K562 (cell line): Measurements from ENCODE around the gene CSRNP2. TPM values are rescaled to one million over a fixed set of nuclear protein-coding genes. Genes with fewer than 3 reads are reported as not detected.

ENCODE experiments used
- ESRRA ChIP-seq: fragments of 450-650 bp; IDR thresholded peaks from 2 replicates; pipeline ENCODE4 v1.6.1; 2014; ENCODE audit warnings: low read depth, mild to moderate bottlenecking, moderate library complexity, borderline replicate concordance
- SRSF9 ChIP-seq: fragments of 200-400 bp; formaldehyde crosslinking; IDR thresholded peaks from 2 replicates; pipeline ENCODE4 v1.6.1; 2017; ENCODE audit warnings: low read depth, low read length, borderline replicate concordance
- XRCC5 ChIP-seq: fragments of 200-400 bp; formaldehyde crosslinking; IDR thresholded peaks from 2 replicates; pipeline ENCODE4 v1.6.1; 2017; ENCODE audit warnings: low read depth, mild to moderate bottlenecking, low read length
- ZNF316 ChIP-seq: fragments of 450-650 bp; IDR thresholded peaks from 2 replicates; pipeline ENCODE4 v1.6.1; 2016
- ZNF408 ChIP-seq: fragments of 250-450 bp; sonication (Bioruptor Pico); IDR thresholded peaks from 2 replicates; pipeline ENCODE4 v1.4.0; 2020; ENCODE audit warnings: low read depth, mild to moderate bottlenecking, moderate library complexity
- polyA plus RNA-seq, 8 experiments: library from polyadenylated mRNA; depleted of rRNA in 4 of 8; stranded (reverse) in 5 of 8; unstranded in 3 of 8; fragments of >200 nt; fragmentation: Nextera tagmentation in 2 of 8; fragmentation: Illumina TruSeq in 1 of 8; extraction: Ambion mirVana in 2 of 8; extraction: Trizol in 1 of 8; gene quantifications; 2 replicates each; pipeline versions ENCODE4 v1.2.1 to v1.2.3, GENCODE V29; 2011 to 2014; ENCODE audit warnings: inconsistent platforms in 1 of 8, missing spikeins in 1 of 8
- total RNA-seq, 7 experiments: library from RNA; depleted of rRNA in 6 of 7; stranded (reverse); fragments of >200 nt in 6 of 7; fragmentation: Illumina TruSeq in 2 of 7; extraction: Trizol in 2 of 7; gene quantifications; 2 replicates each; pipeline versions ENCODE4 v1.2.1 to v1.2.3, GENCODE V29; 2011 to 2021; ENCODE audit warnings: low replicate concordance in 1 of 7
- TF ChIP-seq, protein P1 (sequence below), 2 experiments: fragments of 450-650 bp; IDR thresholded peaks; 2 replicates each; pipeline ENCODE4 v1.6.1; 2016; ENCODE audit warnings: mild to moderate bottlenecking in 2 of 2, borderline replicate concordance in 1 of 2, low read depth in 1 of 2, moderate library complexity in 1 of 2
- TF ChIP-seq, protein P2 (sequence below): fragments of 200-800 bp; sonication (Bioruptor generic); IDR thresholded peaks from 2 replicates; pipeline ENCODE4 v1.6.1; 2017; ENCODE audit warnings: missing genetic modification characterization, missing compliant biosample characterization
- TF ChIP-seq, protein P3 (sequence below), 2 experiments: IDR thresholded peaks; 2 replicates each; pipeline ENCODE4 v1.6.1; 2011; ENCODE audit warnings: borderline replicate concordance in 1 of 2, control low read depth in 1 of 2, low read depth in 1 of 2, low read length in 1 of 2, mild to moderate bottlenecking in 1 of 2, mixed read lengths in 1 of 2, moderate library complexity in 1 of 2; ENCODE audit not compliant: insufficient read depth in 1 of 2, insufficient read length in 1 of 2, poor library complexity in 1 of 2, severe bottlenecking in 1 of 2; ENCODE audit errors: extremely low read depth in 1 of 2
- TF ChIP-seq, protein P4 (sequence below): sonication (generic); formaldehyde crosslinking; IDR thresholded peaks from 2 replicates; pipeline ENCODE4 v1.8.1; 2023; ENCODE audit warnings: mild to moderate bottlenecking, missing genetic modification reagents, moderate library complexity
- TF ChIP-seq, protein P5 (sequence below): IDR thresholded peaks from 2 replicates; pipeline ENCODE4 v1.6.1; 2016; ENCODE audit warnings: missing genetic modification characterization, missing compliant biosample characterization

The CSRNP2 gene
- total and polyA plus RNA-seq, 9 of the 15 experiments (the other 6 are each of a cell fraction or from before 2014, with no cell fraction given), result 1.6 to 13.9 (median 5.9) TPM

DNA sequence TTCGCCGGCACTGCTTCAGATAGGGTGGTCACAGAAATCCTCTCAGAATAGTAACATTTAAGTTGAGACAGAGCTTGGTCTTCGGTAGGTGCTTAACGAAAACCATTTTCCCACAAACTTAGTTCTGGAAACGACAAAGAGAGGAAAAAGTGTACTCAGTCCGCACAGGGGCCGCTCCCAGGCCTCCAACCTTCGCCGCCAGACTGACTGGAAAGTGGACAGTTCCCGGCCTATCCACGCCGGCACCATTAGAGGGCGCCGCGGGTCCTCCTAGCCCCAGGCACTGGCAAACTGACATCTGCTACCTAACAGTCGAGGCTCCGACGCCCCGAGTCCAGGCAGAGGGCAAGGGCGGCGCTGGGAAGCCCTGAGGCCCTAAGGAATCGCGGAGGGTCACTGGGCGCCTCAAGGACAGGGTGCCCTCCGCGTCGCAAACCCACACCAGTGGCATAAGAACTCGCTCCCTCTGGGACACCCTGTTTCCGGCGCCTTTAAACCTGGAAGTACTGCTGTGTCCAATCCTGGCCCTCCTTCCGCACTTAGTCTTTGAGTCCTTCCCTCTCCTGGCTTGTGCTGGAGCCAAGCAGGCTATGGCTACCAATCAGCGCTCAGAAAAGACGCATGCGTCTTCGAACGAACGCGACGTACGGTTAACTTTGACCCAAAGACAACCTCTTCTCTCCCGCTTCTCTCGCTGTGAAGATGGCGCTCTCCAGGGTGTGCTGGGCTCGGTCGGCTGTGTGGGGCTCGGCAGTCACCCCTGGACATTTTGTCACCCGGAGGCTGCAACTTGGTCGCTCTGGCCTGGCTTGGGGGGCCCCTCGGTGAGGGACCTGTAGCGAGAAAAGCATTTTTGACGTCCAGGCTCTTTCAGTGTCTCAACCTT, 35.5 kb downstream of the CSRNP2 start, which contains the start of gene LETMD1 (continued):
- TF ChIP-seq, protein P1, sequence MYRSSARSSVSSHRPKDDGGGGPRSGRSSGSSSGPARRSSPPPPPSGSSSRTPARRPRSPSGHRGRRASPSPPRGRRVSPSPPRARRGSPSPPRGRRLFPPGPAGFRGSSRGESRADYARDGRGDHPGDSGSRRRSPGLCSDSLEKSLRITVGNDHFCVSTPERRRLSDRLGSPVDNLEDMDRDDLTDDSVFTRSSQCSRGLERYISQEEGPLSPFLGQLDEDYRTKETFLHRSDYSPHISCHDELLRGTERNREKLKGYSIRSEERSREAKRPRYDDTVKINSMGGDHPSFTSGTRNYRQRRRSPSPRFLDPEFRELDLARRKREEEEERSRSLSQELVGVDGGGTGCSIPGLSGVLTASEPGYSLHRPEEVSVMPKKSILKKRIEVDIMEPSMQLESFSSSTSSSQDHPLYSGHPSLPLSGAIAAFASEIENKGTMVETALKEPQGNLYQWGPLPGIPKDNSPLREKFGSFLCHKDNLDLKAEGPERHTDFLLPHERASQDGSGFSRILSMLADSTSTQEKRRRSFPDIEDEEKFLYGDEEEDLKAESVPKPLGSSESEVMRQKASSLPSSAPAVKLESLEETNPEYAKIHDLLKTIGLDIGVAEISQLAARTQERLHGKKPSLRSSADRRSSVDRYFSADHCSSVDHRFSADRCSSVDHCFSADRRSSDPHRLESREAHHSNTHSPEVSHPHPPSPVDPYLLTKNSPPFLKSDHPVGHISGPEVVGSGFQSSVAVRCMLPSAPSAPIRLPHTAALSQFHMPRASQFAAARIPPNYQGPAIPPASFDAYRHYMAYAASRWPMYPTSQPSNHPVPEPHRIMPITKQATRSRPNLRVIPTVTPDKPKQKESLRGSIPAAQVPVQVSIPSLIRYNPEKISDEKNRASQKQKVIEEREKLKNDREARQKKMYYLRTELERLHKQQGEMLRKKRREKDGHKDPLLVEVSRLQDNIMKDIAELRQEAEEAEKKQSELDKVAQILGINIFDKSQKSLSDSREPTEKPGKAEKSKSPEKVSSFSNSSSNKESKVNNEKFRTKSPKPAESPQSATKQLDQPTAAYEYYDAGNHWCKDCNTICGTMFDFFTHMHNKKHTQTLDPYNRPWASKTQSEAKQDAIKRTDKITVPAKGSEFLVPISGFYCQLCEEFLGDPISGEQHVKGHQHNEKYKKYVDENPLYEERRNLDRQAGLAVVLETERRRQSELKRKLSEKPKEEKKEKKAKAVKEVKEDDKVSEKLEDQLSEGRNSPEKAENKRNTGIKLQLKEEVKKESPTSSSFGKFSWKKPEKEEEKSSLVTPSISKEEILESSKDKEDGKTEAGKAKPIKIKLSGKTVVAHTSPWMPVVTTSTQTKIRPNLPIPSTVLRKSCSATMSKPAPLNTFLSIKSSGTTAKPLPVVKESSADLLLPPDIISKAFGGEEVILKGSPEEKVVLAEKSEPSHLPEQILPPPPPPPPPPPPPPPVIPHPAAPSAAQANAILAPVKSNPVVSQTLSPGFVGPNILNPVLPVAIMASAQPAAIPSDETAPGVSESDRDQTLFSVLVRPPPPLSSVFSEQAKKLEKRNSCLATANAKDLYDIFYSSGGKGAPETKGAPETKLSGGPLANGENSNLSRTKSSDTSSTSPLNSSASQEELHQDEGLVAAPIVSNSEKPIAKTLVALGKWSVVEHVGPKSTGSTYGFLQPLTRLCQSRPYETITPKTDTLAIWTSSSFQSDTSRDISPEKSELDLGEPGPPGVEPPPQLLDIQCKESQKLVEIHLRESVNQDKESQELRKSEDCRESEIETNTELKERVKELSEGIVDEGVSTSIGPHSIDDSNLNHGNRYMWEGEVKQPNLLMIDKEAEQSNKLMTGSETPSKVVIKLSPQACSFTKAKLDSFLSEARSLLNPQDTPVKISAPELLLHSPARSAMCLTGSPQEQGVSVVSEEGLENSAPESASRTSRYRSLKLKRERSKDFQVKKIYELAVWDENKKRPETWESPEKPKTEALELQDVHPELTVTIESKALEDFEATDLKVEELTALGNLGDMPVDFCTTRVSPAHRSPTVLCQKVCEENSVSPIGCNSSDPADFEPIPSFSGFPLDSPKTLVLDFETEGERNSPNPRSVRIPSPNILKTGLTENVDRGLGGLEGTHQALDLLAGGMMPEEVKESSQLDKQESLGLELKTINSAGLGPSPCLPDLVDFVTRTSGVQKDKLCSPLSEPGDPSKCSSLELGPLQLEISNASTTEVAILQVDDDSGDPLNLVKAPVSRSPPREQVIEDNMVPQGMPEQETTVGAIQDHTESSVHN (IDR thresholded peaks at IDR 0.05; ENCODE audit: borderline replicate concordance in 1 of 2, low read depth in 1 of 2), result no peak
- TF ChIP-seq ESRRA, result peak; percentile 91
- no peak for TF ChIP-seq ZNF408
- TF ChIP-seq, protein P2, sequence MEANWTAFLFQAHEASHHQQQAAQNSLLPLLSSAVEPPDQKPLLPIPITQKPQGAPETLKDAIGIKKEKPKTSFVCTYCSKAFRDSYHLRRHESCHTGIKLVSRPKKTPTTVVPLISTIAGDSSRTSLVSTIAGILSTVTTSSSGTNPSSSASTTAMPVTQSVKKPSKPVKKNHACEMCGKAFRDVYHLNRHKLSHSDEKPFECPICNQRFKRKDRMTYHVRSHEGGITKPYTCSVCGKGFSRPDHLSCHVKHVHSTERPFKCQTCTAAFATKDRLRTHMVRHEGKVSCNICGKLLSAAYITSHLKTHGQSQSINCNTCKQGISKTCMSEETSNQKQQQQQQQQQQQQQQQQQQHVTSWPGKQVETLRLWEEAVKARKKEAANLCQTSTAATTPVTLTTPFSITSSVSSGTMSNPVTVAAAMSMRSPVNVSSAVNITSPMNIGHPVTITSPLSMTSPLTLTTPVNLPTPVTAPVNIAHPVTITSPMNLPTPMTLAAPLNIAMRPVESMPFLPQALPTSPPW (CRISPR knock-in tag), result peak; percentile 45
- TF ChIP-seq, protein P3, sequence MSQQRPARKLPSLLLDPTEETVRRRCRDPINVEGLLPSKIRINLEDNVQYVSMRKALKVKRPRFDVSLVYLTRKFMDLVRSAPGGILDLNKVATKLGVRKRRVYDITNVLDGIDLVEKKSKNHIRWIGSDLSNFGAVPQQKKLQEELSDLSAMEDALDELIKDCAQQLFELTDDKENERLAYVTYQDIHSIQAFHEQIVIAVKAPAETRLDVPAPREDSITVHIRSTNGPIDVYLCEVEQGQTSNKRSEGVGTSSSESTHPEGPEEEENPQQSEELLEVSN (IDR thresholded peaks at IDR 0.05; ENCODE audit: borderline replicate concordance in 1 of 2, extremely low read depth in 1 of 2, insufficient read depth in 1 of 2, insufficient read length in 1 of 2, low read depth in 1 of 2, low read length in 1 of 2, poor library complexity in 1 of 2, severe bottlenecking in 1 of 2), result peak; percentile 70 to 77
- TF ChIP-seq, protein P4, sequence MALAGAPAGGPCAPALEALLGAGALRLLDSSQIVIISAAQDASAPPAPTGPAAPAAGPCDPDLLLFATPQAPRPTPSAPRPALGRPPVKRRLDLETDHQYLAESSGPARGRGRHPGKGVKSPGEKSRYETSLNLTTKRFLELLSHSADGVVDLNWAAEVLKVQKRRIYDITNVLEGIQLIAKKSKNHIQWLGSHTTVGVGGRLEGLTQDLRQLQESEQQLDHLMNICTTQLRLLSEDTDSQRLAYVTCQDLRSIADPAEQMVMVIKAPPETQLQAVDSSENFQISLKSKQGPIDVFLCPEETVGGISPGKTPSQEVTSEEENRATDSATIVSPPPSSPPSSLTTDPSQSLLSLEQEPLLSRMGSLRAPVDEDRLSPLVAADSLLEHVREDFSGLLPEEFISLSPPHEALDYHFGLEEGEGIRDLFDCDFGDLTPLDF, result no peak; the same call in 1 of the 2 replicates
- TF ChIP-seq, protein P5, sequence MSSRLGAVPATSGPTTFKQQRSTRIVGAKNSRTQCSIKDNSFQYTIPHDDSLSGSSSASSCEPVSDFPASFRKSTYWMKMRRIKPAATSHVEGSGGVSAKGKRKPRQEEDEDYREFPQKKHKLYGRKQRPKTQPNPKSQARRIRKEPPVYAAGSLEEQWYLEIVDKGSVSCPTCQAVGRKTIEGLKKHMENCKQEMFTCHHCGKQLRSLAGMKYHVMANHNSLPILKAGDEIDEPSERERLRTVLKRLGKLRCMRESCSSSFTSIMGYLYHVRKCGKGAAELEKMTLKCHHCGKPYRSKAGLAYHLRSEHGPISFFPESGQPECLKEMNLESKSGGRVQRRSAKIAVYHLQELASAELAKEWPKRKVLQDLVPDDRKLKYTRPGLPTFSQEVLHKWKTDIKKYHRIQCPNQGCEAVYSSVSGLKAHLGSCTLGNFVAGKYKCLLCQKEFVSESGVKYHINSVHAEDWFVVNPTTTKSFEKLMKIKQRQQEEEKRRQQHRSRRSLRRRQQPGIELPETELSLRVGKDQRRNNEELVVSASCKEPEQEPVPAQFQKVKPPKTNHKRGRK (tag), result no peak
- TF ChIP-seq SRSF9, result no peak
- no peak for TF ChIP-seq ZNF316
- TF ChIP-seq XRCC5, result peak; percentile 85
